ENCODE data around the gene FARP2. TPM values are rescaled to one million over a fixed set of nuclear protein-coding genes. Genes with fewer than 3 reads are reported as not detected.
"Not testable (repeated sequence)": the region's sequence is repeated elsewhere in the genome, so short reads cannot be mapped to it uniquely, and the experiment has no call there.

The FARP2 gene
- total RNA-seq, 4 donors from 2014 or later = 70.0 to 185 (median 95.5) TPM

DNA sequence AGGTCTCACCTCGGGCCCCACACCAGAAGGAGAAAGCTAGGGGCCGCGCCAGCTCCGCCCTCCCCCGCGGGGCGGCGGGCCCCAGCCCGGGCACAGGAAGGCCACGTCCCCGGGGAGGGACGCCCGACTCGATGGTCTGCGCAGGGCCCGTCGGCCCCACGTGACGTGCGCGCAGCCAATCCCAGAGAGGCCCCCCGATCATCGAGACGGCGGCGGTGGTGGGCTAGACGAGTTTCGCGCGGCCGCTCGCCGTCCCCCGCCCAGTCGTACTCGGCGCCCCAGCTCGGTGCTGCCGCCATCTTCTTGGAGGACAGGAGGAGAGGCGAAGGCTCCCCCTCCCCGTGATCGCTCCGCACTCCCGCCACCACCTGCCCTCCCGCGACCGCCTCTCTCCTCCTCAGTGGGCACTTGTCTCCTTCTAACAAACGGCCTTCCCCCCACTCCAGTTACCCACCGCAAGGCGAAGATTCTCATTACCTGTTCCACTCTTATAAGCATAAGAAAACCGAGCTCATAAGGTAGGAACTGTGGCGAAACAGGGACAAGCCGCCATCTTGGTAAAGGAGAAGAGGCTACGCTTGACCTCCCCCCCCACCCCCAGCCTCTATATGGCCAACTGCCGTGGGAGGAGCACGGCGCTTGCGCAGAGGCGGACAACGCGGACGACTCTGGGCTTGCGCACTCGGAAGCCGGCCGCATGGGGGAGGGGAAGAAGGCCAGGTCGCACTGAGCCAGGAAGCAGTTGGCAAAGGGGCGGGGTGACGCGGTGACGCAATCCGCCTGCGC lies 40.8 kb upstream of the FARP2 start, which contains the start of gene HDLBP:
TSS of gene HDLBP (minus strand) at position 580 of the 786 bp plus-strand sequence. CDS start 48,803 bp downstream, outside the sequence.
- peak within 1 kb of the TSS; percentile 80 for H3K4me3 ChIP-seq
- peak within 1 kb of the TSS; percentile 99 for H3K27ac ChIP-seq
- 1% methylated on average over 14 of the region's 73 CpGs for WGBS
- H3K9me3 ChIP-seq = no peaks in the 10 kb centered on the region
- TF ChIP-seq POLR2A (IDR thresholded peaks at IDR 0.05) = peak; percentile 8 to 89
- TF ChIP-seq, protein P1, sequence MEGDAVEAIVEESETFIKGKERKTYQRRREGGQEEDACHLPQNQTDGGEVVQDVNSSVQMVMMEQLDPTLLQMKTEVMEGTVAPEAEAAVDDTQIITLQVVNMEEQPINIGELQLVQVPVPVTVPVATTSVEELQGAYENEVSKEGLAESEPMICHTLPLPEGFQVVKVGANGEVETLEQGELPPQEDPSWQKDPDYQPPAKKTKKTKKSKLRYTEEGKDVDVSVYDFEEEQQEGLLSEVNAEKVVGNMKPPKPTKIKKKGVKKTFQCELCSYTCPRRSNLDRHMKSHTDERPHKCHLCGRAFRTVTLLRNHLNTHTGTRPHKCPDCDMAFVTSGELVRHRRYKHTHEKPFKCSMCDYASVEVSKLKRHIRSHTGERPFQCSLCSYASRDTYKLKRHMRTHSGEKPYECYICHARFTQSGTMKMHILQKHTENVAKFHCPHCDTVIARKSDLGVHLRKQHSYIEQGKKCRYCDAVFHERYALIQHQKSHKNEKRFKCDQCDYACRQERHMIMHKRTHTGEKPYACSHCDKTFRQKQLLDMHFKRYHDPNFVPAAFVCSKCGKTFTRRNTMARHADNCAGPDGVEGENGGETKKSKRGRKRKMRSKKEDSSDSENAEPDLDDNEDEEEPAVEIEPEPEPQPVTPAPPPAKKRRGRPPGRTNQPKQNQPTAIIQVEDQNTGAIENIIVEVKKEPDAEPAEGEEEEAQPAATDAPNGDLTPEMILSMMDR (IDR thresholded peaks at IDR 0.05) = no peak
- TF ChIP-seq POLR2AphosphoS5 (IDR thresholded peaks at IDR 0.05) = peak; percentile 28 to 69 (median 57)
- TF ChIP-seq EP300 (IDR thresholded peaks at IDR 0.05) = no peak
- H3K27me3 ChIP-seq = no peaks in the 10 kb centered on the region
- peaks cover 77% of the 10 kb centered on the region for H3K4me1 ChIP-seq
- peak; percentile 100 for DNase-seq (ENCODE audit: low spot score in 2 of 2)
- no peaks in the 10 kb centered on the region for H3K36me3 ChIP-seq

DNA sequence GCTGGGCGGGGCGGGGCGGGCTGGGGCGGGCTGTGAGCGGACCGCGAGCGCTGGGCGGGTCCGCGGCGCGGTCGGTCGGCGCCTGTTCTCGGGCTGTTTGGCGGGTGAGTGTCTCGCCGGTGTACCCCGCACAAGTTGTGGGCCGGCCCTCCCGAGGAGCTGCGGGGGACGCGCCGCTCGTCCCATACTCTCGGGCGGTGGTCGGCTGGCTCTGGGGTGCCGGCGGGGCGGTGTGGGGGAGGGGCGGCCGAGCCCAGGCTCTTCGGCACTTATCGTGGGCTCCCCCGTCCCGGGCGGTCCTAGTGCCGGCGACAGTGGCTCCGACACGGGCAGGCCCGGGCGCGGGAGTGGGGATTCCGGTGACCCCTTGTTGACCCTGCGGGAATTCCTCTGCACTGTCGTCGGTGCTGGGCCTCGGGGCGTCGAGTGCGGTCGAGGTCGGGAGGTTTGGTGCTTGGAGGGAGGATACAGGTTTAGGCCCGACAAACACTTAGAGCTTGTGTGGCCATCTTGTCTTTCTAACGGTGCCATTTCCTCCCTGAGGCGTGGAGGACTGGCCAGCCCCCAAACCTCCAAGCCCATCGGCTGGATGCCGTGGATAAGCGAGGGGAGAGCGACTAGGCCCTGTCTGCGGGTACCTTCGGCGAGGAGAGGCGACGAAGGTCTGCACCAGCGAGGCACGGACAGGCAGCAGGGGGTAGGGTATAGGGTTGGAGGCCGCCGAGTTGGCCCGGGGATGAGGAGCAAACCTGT lies 40.0 kb upstream of the FARP2 start, which contains the start of gene SEPTIN2:
TSS of gene SEPTIN2 (plus strand) at position 47 of the 753 bp plus-strand sequence. CDS start 8,308 bp downstream, outside the sequence.
- no peaks in the 10 kb centered on the region for H3K36me3 ChIP-seq
- WGBS = 0% methylated on average over 30 of the region's 75 CpGs
- peak within 1 kb of the TSS; percentile 99 for H3K27ac ChIP-seq
- H3K9me3 ChIP-seq = no peaks in the 10 kb centered on the region
- TF ChIP-seq POLR2A (IDR thresholded peaks at IDR 0.05) (peak in 1 of 2 donors; percentile 56), EP300 (IDR thresholded peaks at IDR 0.05) (no peak), POLR2AphosphoS5 (IDR thresholded peaks at IDR 0.05) (peak in 1 of 3 donors; percentile 18)
- TF ChIP-seq, protein P1 (IDR thresholded peaks at IDR 0.05) = no peak
- DNase-seq (ENCODE audit: low spot score in 2 of 2) = peak; percentile 90 to 91
- H3K27me3 ChIP-seq = no peaks in the 10 kb centered on the region
- peaks cover 79% of the 10 kb centered on the region for H3K4me1 ChIP-seq
- peak within 1 kb of the TSS; percentile 80 for H3K4me3 ChIP-seq

DNA sequence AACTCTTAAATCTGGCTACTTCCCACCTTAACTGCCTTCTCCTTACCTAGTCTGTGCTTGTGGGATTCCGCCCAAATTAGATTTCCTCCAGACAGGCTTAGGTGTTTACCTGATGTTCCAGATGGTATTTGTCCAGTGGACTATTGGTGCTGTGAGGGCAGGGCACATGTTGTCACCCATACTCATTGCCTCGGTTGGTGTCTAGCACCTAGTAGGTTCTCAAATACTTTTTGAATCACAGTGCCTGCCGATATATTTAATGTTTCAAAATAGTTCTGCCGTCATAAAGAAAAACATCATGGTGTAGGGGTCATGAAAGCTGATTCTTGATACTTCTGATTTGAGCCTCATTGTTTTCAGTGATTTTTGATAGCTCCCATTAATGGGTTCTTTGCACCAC lies 39.3 kb upstream of the FARP2 start:
- no peak for DNase-seq (ENCODE audit: low spot score in 2 of 2)

DNA sequence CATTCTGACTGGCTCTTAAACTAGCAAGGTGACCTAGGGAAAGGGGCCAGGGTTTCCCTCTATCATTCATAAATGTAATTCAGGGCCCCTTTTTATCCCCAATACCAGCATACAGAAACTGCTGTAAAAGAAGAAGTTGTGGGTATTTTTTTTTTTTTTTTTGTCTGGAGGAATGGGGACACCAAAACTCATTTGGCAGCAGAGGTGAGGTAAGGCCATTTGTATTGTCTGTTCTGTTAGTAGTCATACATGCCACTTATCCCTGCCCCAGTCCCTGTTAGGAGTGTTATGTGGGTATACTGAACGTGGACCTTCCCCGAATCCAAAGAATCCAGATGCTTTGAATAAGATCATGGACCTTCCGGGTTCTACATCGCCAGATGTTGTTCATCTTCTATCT lies 38.7 kb upstream of the FARP2 start:
- H3K27ac ChIP-seq = no peak overlapping the region
- no peaks in the 10 kb centered on the region for H3K9me3 ChIP-seq
- TF ChIP-seq POLR2A (IDR thresholded peaks at IDR 0.05) (no peak), POLR2AphosphoS5 (IDR thresholded peaks at IDR 0.05) (no peak)
- peaks cover 78% of the 10 kb centered on the region for H3K4me1 ChIP-seq
- H3K36me3 ChIP-seq = no peaks in the 10 kb centered on the region
- H3K4me3 ChIP-seq = peak overlapping the region; percentile 80
- DNase-seq (ENCODE audit: low spot score in 2 of 2) = no peak
- WGBS = 50% methylated on average over 4 of the region's 4 CpGs
- no peaks in the 10 kb centered on the region for H3K27me3 ChIP-seq

More for the DNA sequence above, 39.3 kb upstream of the FARP2 start:
- 6% methylated on average over 4 of the region's 4 CpGs for WGBS
- H3K27me3 ChIP-seq = no peaks in the 10 kb centered on the region
- H3K36me3 ChIP-seq = no peaks in the 10 kb centered on the region
- H3K4me1 ChIP-seq = peaks cover 79% of the 10 kb centered on the region
- peak overlapping the region; percentile 80 for H3K4me3 ChIP-seq
- TF ChIP-seq EP300 (IDR thresholded peaks at IDR 0.05) = no peak
- TF ChIP-seq POLR2A (IDR thresholded peaks at IDR 0.05) = no peak
- no peak for TF ChIP-seq POLR2AphosphoS5 (IDR thresholded peaks at IDR 0.05)
- TF ChIP-seq, protein P1 (IDR thresholded peaks at IDR 0.05) = no peak
- no peaks in the 10 kb centered on the region for H3K9me3 ChIP-seq
- peak overlapping the region; percentile 99 for H3K27ac ChIP-seq

DNA sequence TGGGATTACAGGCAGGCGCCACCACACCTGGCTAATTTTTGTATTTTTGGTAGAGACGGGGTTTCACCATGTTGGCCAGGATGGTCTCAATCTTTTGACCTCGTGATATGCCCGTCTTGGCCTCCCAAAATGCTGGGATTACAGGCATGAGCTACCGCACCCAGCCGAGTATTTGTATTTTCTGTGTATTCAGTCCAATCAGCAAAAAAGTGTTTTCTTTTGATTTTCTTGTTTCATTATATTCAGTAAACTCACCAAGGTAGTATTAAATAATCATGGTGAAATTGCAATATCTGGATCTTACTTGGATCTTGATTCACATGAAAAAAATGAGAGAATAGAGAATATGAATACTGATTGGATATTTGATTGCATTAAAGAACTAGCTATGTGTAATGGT lies 37.3 kb upstream of the FARP2 start:
- not testable (repeated sequence) for H3K4me3 ChIP-seq; H3K36me3 ChIP-seq; DNase-seq (ENCODE audit: low spot score in 2 of 2); H3K9me3 ChIP-seq; H3K27me3 ChIP-seq; H3K27ac ChIP-seq
- whole genome bisulfite sequencing = 92% methylated on average over 6 of the region's 6 CpGs
- peaks cover 73% of the 10 kb centered on the region for H3K4me1 ChIP-seq

DNA sequence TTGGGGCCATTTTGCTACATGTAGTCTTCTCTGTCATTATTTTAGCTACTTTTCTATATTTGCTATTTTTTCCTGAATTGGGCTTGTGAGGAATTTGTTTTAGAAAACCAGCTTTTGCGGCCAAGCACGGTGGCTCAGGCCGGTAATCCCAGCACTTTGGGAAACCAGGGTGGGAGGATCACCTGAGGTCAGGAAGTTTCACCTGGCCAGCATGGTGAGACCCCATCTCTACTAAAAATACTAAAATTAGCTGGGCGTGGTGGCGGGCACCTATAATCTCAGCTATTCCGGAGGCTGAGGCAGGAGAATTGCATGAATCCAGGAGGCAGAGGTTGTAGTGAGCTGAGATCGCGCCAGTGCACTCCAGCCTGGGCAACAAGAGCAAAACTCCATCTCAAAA lies 35.7 kb upstream of the FARP2 start:
- H3K36me3 ChIP-seq = no peaks in the 10 kb centered on the region
- no peak overlapping the region for H3K27ac ChIP-seq
- TF ChIP-seq EP300 (IDR thresholded peaks at IDR 0.05) (no peak), POLR2A (IDR thresholded peaks at IDR 0.05) (no peak), POLR2AphosphoS5 (IDR thresholded peaks at IDR 0.05) (no peak)
- TF ChIP-seq, protein P1 (IDR thresholded peaks at IDR 0.05) = no peak
- WGBS = 94% methylated on average over 8 of the region's 8 CpGs
- no peak for DNase-seq (ENCODE audit: low spot score in 2 of 2)
- H3K4me3 ChIP-seq = no peak overlapping the region
- H3K9me3 ChIP-seq = no peaks in the 10 kb centered on the region
- no peaks in the 10 kb centered on the region for H3K27me3 ChIP-seq
- peaks cover 73% of the 10 kb centered on the region for H3K4me1 ChIP-seq
